ENCODE measurements around the gene KRTDAP. TPM values are rescaled to one million over a fixed set of nuclear protein-coding genes. Genes with fewer than 3 reads are reported as not detected.
"Not testable (repeated sequence)": the region's sequence is repeated elsewhere in the genome, so short reads cannot be mapped to it uniquely, and the experiment has no call there.

The KRTDAP gene
- total RNA-seq, 2 donors from 2014 or later: not detected

- no peak for TF ChIP-seq CTCF (IDR thresholded peaks at IDR 0.05)
- intact Hi-C loops (cut with DNase I): no loop called here
Measured at GRCh38 chr19:35483089-35483488, 7.2 kb downstream of the KRTDAP start.

GRCh38 chr19:35478794-35479677 lies 11.2 kb downstream of the KRTDAP start:
- intact Hi-C loops (cut with DNase I): no loop called here
- H3K9me3 ChIP-seq: no peaks in the 10 kb centered on the region
- no peaks in the 10 kb centered on the region for H3K36me3 ChIP-seq
- H3K4me1 ChIP-seq: no peaks in the 10 kb centered on the region
- no peak overlapping the region for H3K27ac ChIP-seq
- no peak overlapping the region for H3K4me3 ChIP-seq
- no peak overlapping the region for H3K9ac ChIP-seq (ENCODE audit: low read depth in 2 of 2, low read length in 2 of 2)
- no peak for TF ChIP-seq CTCF (IDR thresholded peaks at IDR 0.05)
- no peaks in the 10 kb centered on the region for H3K27me3 ChIP-seq
- DNase-seq: no peak

More at GRCh38 chr19:35483089-35483488, 7.2 kb downstream of the KRTDAP start:
- no peaks in the 10 kb centered on the region for H3K36me3 ChIP-seq
- no peaks in the 10 kb centered on the region for H3K9me3 ChIP-seq
- no peak overlapping the region for H3K9ac ChIP-seq (ENCODE audit: low read depth in 2 of 2, low read length in 2 of 2)
- no peak overlapping the region for H3K4me3 ChIP-seq
- no peaks in the 10 kb centered on the region for H3K4me1 ChIP-seq
- DNase-seq: no peak
- no peak overlapping the region for H3K27ac ChIP-seq
- H3K27me3 ChIP-seq: no peaks in the 10 kb centered on the region

DNA sequence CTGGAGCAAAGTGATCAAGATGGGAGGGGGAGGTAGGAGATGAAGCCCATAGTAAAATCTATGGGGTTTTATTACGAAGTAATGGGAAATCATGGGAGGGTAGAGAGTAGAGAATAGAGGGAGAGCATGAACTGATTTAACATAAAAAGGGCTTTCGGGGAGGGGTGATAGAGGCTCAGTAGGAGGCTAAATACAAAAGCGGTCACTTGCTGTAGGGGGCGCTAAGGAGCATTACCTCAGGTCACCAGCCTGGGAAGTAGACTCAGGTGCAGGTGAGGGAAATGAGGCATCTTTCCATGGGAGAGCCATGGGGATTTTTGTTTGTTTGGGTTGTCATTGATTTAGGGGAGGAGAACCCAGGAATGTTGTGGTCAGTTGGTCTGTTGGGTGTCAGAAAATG lies 14.1 kb downstream of the KRTDAP start:
- Histone ChIP-seq H3K36me3 (no peaks in the 10 kb centered on the region), H3K4me3 (no peak overlapping the region), H3K27ac (no peak overlapping the region), H3K27me3 (no peaks in the 10 kb centered on the region), H3K9ac (ENCODE audit: low read depth in 2 of 2, low read length in 2 of 2) (no peak overlapping the region), H3K4me1 (no peaks in the 10 kb centered on the region), H3K9me3 (no peaks in the 10 kb centered on the region)
- no peak for DNase-seq
- intact Hi-C loops (cut with DNase I): no loop called here
- no peak for TF ChIP-seq CTCF (IDR thresholded peaks at IDR 0.05)

- H3K9ac ChIP-seq (ENCODE audit: low read depth in 2 of 2, low read length in 2 of 2); H3K36me3 ChIP-seq; H3K27me3 ChIP-seq; intact Hi-C loops (cut with DNase I); H3K4me1 ChIP-seq; H3K9me3 ChIP-seq; H3K4me3 ChIP-seq; DNase-seq; H3K27ac ChIP-seq: not testable (repeated sequence)
Measured at GRCh38 chr19:35474594-35474993, 15.7 kb downstream of the KRTDAP start.

DNA sequence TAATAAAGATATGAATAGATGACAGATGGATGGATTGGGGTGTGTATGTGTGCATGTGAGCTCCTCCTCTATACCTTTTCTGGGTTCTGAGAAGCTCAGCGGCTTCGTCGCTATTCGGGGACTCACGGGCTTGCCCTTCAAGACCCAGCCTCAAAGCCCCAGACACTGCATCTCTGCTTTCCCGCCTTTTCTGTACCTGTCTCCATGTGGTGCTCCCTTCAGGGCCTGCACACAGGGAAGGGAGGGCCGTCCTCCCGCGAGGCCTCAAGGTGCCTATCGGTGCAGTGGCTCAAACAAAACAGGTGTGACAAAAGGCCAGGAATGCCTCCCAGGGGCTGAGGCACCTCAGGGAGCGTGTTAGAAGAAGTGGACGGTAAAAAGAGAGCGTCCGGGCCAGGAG lies 16.2 kb downstream of the KRTDAP start:
- intact Hi-C loops (cut with DNase I): no loop called here
- Histone ChIP-seq H3K36me3 (no peaks in the 10 kb centered on the region), H3K27me3 (no peaks in the 10 kb centered on the region), H3K4me1 (no peaks in the 10 kb centered on the region), H3K27ac (no peak overlapping the region), H3K4me3 (no peak overlapping the region), H3K9ac (ENCODE audit: low read depth in 2 of 2, low read length in 2 of 2) (no peak overlapping the region), H3K9me3 (no peaks in the 10 kb centered on the region)
- no peak for TF ChIP-seq CTCF (IDR thresholded peaks at IDR 0.05)
- no peak for DNase-seq

DNA sequence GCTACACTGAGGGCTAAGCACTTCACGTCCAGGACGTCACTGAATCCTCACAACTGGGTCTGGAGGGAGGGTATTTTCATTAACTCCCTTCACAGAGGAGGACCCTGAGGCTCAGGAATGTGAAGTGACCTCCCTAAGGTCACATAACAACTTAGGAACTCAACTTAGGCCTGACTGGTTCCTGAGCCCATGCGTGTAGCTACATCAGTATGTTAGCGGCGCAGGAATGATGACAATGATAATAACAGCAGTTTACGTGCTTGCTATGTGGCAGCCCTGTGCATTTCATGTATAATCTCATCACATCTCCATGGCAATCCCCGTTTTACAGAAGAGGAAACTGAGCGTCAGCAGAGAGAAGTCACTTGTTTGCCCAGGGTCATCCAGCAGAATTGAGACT lies 18.3 kb downstream of the KRTDAP start:
- no peaks in the 10 kb centered on the region for H3K36me3 ChIP-seq
- H3K27me3 ChIP-seq: no peaks in the 10 kb centered on the region
- intact Hi-C loops (cut with DNase I): no loop called here
- no peak for DNase-seq
- H3K27ac ChIP-seq: no peak overlapping the region
- H3K4me3 ChIP-seq: no peak overlapping the region
- H3K9me3 ChIP-seq: no peaks in the 10 kb centered on the region
- no peak for TF ChIP-seq CTCF (IDR thresholded peaks at IDR 0.05)
- no peaks in the 10 kb centered on the region for H3K4me1 ChIP-seq
- H3K9ac ChIP-seq (ENCODE audit: low read depth in 2 of 2, low read length in 2 of 2): no peak overlapping the region

- H3K9me3 ChIP-seq; DNase-seq; intact Hi-C loops (cut with DNase I); H3K36me3 ChIP-seq; H3K4me3 ChIP-seq; H3K9ac ChIP-seq (ENCODE audit: low read depth in 2 of 2, low read length in 2 of 2); H3K27ac ChIP-seq; H3K27me3 ChIP-seq; H3K4me1 ChIP-seq: not testable (repeated sequence)
Measured at GRCh38 chr19:35471075-35471474, 19.2 kb downstream of the KRTDAP start.

Data from colonic mucosa (tissue), 4 donors.